Glutamatergic neuron (in vitro differentiated cells): ENCODE data around the gene BTBD9. TPM values are rescaled to one million over a fixed set of nuclear protein-coding genes. Genes with fewer than 3 reads are reported as not detected.

Experiments used
- DNase-seq: peaks from one replicate; pipeline ENCODE4 v3.0.0; 2022
- H3K27ac Mint-ChIP-seq: one replicate; pipeline ENCODE4 v1.8.0; 2020; ENCODE audit warnings: mild to moderate bottlenecking, mixed read lengths, inconsistent platforms; ENCODE audit not compliant: unreplicated experiment
- H3K27me3 Mint-ChIP-seq: one replicate; pipeline ENCODE4 v1.8.0; 2020; ENCODE audit warnings: mild to moderate bottlenecking, moderate library complexity, mixed read lengths, inconsistent platforms; ENCODE audit not compliant: unreplicated experiment
- H3K36me3 Mint-ChIP-seq: one replicate; pipeline ENCODE4 v1.8.0; 2020; ENCODE audit warnings: mild to moderate bottlenecking, mixed read lengths, inconsistent platforms; ENCODE audit not compliant: unreplicated experiment
- H3K4me1 Mint-ChIP-seq: one replicate; pipeline ENCODE4 v1.8.0; 2020; ENCODE audit warnings: mild to moderate bottlenecking, low read depth, mixed read lengths, inconsistent platforms; ENCODE audit not compliant: unreplicated experiment
- H3K4me3 Mint-ChIP-seq: one replicate; pipeline ENCODE4 v1.8.0; 2020; ENCODE audit warnings: mild to moderate bottlenecking, mixed read lengths, inconsistent platforms; ENCODE audit not compliant: unreplicated experiment
- H3K9me3 Mint-ChIP-seq: one replicate; pipeline ENCODE4 v1.8.0; 2020; ENCODE audit warnings: mild to moderate bottlenecking, moderate library complexity, mixed read lengths, inconsistent platforms; ENCODE audit not compliant: unreplicated experiment
- total RNA-seq: library from RNA; stranded (reverse); fragmentation: NEBNext Ultra II Directional; extraction: Animal tissue kit (Norgen Biotek cat#: 25700); gene quantifications from one replicate; pipeline ENCODE4 v1.2.1, GENCODE V29; 2021; ENCODE audit not compliant: unreplicated experiment
- TF ChIP-seq, protein P1 (sequence below): fragments of 200-600 bp; sonication (generic); IDR thresholded peaks from one replicate; pipeline ENCODE4 v1.5.0; 2021; ENCODE audit not compliant: partially characterized antibody, unreplicated experiment

Gene BTBD9
- total RNA-seq, 1 donor from 2014 or later: 18.8 TPM

- Mint-ChIP-seq H3K4me1 (no peaks in the 10 kb centered on the region), H3K9me3 (no peaks in the 10 kb centered on the region), H3K27me3 (no peaks in the 10 kb centered on the region), H3K4me3 (no peak overlapping the region), H3K36me3 (no peaks in the 10 kb centered on the region), H3K27ac (no peak overlapping the region)
- TF ChIP-seq, protein P1, sequence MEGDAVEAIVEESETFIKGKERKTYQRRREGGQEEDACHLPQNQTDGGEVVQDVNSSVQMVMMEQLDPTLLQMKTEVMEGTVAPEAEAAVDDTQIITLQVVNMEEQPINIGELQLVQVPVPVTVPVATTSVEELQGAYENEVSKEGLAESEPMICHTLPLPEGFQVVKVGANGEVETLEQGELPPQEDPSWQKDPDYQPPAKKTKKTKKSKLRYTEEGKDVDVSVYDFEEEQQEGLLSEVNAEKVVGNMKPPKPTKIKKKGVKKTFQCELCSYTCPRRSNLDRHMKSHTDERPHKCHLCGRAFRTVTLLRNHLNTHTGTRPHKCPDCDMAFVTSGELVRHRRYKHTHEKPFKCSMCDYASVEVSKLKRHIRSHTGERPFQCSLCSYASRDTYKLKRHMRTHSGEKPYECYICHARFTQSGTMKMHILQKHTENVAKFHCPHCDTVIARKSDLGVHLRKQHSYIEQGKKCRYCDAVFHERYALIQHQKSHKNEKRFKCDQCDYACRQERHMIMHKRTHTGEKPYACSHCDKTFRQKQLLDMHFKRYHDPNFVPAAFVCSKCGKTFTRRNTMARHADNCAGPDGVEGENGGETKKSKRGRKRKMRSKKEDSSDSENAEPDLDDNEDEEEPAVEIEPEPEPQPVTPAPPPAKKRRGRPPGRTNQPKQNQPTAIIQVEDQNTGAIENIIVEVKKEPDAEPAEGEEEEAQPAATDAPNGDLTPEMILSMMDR: no peak
- DNase-seq: no peak
Measured at GRCh38 chr6:38443352-38444144, 196.2 kb downstream of the BTBD9 start.

DNA sequence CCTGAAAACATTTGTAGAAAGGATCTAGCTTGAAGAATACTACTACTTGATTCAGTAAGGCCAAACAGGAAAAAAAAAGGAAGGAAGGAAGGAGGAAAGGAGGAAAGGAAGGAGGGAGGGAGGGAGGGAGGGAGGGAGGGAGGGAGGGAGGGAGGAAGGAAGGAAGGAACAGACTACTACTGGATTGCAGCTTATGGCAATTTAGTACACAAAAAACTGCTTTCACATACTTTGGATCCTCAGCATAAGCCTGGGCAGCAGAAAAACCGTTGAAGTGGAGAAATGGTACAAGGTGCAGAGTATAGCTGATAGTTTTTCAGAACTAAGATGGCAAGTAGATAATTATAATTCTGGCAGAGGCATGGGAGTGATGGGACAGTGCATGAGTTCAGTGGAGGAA is 201.6 kb downstream of the BTBD9 start:
- Mint-ChIP-seq H3K27me3 (no peaks in the 10 kb centered on the region), H3K4me3 (no peak overlapping the region), H3K9me3 (peaks cover 4% of the 10 kb centered on the region), H3K36me3 (no peaks in the 10 kb centered on the region), H3K4me1 (peaks cover 8% of the 10 kb centered on the region), H3K27ac (no peak overlapping the region)
- no peak for DNase-seq
- TF ChIP-seq, protein P1: no peak

DNA sequence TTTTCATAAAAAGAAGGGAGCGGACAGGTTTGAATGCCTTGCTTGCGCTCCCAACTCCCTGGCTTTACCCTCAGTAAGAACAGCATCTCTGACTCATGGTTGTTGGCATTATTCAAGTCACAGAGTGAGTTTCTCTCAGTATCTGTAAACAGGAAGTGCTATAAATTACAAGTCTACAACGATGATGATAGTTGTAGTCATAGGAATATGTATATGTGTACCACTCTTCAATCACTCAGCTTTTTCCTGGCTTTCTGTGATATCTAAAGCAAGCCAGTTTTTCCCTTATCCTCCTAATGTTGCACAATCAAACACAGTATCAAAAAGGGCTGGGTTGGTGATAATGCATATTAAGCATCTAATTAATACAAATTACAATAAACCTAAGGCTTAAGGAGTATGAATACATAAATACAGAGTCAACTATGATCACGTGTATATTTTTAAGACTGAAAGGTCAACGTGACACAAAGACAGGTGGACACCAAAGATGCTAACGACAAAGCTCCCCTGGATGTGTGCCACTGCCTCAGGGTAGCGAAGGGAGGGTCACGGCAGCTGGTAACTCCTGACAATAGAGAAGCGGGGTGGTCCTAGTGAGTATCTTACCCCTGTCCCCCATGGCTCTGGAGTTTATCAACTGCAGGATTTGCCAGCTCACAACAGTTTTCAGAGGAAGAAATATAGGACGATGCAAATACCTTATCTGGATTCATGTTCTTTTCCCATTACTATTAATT is 202.8 kb downstream of the BTBD9 start:
- no peaks in the 10 kb centered on the region for H3K27me3 Mint-ChIP-seq
- no peak overlapping the region for H3K27ac Mint-ChIP-seq
- H3K4me1 Mint-ChIP-seq: peaks cover 8% of the 10 kb centered on the region
- DNase-seq: no peak
- no peak overlapping the region for H3K4me3 Mint-ChIP-seq
- TF ChIP-seq, protein P1: no peak
- H3K9me3 Mint-ChIP-seq: peaks cover 8% of the 10 kb centered on the region
- H3K36me3 Mint-ChIP-seq: no peaks in the 10 kb centered on the region

- no peak for DNase-seq
- peaks cover 8% of the 10 kb centered on the region for H3K4me1 Mint-ChIP-seq
- TF ChIP-seq, protein P1: no peak
- no peaks in the 10 kb centered on the region for H3K36me3 Mint-ChIP-seq
- H3K4me3 Mint-ChIP-seq: no peak overlapping the region
- no peak overlapping the region for H3K27ac Mint-ChIP-seq
- peaks cover 8% of the 10 kb centered on the region for H3K9me3 Mint-ChIP-seq
- H3K27me3 Mint-ChIP-seq: no peaks in the 10 kb centered on the region
Measured at GRCh38 chr6:38435330-38435729, 204.4 kb downstream of the BTBD9 start.

GRCh38 chr6:38434051-38434450 is 205.7 kb downstream of the BTBD9 start:
- TF ChIP-seq, protein P1: no peak
- DNase-seq: no peak
- H3K4me1 Mint-ChIP-seq: peaks cover 8% of the 10 kb centered on the region
- H3K27ac Mint-ChIP-seq: no peak overlapping the region
- no peaks in the 10 kb centered on the region for H3K36me3 Mint-ChIP-seq
- H3K4me3 Mint-ChIP-seq: no peak overlapping the region
- H3K27me3 Mint-ChIP-seq: no peaks in the 10 kb centered on the region
- H3K9me3 Mint-ChIP-seq: peaks cover 8% of the 10 kb centered on the region
